HG02852 (cell line): ENCODE results near the gene AHSG.
"Not testable (repeated sequence)": the region's sequence is repeated elsewhere in the genome, so short reads cannot be mapped to it uniquely, and the experiment has no call there.

Source experiments
- ATAC-seq: cut with Tn5 transposase; IDR thresholded peaks from one replicate; pipeline ENCODE4 v1.9.1; 2021; ENCODE audit warnings: mild to moderate bottlenecking, moderate library complexity; ENCODE audit not compliant: unreplicated experiment

Gene AHSG

DNA sequence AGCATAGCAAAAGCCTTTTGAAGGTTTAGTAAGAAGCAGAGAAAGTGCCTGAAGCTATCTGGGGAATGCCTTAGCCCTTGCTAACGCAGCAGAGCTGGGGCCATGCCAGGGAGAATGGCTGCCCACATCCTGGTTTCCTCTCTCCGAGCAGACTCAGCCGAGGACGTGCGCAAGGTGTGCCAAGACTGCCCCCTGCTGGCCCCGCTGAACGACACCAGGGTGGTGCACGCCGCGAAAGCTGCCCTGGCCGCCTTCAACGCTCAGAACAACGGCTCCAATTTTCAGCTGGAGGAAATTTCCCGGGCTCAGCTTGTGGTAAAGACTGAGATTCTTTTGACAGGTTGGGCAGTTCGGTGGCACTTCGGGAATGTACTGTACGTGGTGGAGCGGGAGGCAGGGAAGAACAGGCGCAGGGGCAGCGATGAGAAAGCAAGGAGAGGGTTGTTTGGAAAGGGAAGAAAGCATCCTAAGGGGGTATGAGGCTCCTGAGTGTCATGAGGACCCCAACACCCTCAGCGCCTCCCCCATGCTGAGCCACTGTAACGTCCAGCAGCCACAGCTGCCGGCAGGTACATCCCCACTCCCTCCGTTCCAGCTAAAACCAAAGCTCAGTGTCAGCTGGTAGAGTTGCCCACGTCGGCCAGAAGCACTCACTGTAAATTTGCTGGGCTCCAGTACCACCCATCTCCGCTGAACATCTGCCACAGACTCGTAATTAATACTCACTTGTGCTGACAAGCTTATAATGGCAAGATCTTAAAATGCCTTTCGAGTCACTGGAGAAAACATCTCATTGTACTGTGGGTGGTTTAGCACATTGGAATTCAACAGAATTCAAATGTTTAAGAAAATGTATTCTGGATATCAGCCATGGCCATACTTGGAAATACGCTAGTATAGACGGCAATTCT is 4.4 kb downstream of the AHSG start:
- peak; percentile 91 for ATAC-seq

DNA sequence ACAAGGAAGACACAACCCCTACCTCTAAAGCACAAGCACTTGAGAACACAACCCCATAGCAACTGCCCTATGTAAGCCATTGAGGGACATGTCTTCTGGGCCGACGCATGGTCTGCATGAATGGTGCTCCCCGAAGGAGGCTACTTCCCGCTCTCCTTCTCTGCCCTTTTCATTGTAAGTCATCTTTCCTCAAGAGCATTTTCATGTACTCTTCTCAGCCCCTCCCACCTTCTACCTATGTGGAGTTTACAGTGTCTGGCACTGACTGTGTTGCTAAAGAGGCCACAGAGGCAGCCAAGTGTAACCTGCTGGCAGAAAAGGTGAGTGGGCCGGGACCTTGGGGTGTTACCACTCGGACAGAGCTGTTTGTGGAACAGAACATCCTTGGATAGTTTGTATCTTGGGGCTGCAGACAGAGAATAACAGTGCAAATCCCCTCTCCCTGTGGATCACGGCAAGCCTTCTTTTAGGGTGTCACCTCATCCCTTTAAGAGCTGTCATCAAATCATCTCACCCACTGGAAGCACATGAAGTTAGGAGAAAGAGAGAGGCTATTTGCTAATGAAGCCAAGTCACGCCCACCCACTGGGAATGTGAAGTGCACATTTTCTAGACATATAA is 5.6 kb downstream of the AHSG start:
- ATAC-seq, result no peak

DNA sequence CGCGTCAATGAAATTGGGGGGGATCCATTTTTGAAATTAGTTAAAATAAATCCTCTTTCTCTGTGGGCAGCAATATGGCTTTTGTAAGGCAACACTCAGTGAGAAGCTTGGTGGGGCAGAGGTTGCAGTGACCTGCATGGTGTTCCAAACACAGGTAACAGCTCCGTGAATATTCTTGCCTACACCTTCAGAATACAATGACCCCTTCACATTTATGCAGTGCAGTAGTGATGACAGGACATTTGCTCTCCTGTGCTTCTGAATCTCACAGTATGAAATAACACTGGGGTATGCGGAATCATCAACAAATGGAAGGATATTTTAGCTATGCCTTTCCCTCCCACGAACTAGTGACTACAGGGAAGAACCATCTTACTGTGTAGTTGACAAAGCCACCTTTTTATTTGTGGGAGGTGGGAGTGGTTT is 6.9 kb downstream of the AHSG start:
- ATAC-seq, result no peak

DNA sequence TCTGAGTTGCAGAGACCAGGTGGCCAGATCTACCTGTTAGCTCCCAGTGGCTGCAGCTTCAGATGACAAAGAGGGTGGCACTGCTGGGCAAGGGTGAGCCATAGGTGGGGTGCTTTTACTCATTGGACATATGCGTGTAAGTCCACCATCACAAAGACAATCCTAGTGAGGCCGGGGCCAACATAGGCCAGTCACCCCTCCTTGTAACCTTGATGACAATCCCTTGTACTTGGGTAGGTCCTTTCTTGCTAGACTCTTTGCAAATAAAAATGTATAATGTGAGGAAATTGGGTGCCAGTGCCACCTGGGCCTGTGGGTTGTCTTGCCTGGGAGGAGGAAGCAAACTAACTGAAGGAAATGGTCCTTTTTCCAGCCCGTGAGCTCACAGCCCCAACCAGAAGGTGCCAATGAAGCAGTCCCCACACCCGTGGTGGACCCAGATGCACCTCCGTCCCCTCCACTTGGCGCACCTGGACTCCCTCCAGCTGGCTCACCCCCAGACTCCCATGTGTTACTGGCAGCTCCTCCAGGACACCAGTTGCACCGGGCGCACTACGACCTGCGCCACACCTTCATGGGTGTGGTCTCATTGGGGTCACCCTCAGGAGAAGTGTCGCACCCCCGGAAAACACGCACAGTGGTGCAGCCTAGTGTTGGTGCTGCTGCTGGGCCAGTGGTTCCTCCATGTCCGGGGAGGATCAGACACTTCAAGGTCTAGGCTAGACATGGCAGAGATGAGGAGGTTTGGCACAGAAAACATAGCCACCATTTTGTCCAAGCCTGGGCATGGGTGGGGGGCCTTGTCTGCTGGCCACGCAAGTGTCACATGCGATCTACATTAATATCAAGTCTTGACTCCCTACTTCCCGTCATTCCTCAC is 7.6 kb downstream of the AHSG start:
- ATAC-seq, result no peak

DNA sequence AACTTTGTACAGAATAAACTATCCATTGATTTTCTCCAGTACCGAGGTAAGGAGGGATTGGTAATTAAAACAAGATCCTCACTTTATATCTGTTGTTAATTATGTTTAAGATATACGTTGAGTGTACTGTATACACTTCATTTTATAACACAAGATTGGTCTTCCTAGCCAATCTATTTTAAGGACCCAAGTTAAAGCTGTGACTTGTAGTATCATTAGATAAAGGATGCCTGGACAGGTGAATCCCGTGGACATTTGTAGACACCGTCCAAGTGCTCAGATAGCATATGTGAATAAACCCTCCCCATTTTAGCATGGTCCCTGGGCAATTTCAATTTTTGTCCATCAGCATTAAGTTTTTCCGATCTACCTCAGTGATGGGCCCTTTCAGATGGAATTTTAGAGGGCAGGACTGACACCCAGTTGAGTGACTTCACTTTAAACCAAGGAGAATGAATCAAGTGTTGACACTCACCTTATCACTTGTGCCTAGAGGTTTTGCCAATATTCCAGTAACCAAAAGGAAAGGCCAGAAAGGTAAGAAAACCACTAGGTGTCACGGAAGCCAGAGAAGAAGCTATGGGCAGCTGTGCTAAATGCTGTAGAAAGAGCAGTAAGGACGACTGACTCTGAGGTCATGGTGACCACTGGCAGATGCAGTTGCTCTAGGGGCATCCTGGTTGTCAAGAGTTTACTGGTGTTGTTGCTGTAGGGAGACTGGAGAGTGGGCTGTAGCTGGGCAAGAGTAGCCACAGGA is 9.2 kb downstream of the AHSG start:
- ATAC-seq, result no peak

DNA sequence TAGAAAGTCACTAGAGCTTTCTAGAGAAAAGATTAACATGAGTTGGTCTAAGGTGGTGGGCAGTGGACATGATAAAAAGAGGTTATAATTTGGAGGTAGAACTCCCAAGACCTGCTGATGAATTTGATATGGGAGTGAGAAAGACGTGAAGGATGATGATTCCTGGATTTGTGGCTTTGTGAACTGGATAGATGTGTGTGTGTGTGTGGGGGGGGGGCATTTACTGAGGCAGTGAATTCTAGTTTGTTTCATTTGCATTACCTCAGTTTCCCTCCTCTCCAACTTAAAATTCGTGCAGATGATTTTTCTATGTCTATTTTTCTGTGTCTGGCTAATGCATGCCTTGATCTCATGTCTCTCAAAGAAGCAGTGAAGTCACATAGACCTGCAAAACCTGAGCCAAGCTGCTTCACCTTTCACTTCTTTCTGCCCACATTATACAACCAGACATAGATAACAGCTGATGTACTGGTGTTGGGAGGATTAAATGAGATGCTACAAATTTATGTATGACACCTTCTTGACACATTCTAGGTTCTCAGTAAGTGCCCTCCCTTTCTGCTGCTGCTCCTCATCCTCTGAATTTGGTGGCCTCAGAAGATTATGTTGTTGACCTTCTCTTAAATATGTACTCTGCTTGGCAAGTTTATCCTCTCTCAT is 9.9 kb downstream of the AHSG start:
- ATAC-seq, result no peak

DNA sequence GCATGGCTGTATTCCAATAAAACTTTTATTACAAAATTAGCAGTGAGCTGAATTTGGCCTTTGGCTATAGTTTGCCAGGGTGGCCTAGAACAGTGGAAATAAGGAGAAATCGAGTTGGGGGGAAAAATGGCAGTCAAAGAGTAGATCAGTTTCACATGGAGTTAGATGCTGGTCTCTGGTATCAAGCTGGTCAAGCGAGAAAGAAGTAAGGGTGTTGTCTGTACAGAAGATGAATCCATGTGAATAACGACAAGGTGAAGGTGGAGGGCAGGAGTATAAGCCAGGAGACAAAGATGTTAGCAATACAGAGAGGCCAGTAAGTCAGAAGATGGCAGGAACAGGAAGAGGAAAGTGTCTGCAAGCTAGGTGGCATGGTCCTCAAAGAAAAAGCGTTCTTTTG is 11.7 kb downstream of the AHSG start:
- no peak for ATAC-seq

DNA sequence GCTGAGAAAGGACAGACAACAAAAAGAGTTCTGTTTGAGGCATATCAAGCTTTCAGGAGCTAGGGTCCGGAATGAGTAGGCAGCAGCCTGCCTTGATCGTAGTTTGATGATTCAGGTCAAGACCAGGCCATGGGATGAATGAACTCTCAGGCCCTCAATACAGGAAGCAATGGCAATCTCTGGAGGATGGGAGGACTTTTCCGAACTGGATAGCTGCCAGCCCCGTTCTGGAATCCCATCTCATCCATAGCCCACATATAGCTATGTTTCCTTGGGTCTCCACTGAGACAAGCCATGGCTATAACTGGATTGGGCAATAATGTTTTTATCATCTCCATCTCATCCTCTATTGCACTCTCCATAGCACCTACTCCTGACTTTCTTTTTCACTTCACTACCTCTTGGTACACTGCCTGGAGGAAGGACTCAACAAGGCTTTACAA is 12.8 kb downstream of the AHSG start:
- ATAC-seq, result no peak

DNA sequence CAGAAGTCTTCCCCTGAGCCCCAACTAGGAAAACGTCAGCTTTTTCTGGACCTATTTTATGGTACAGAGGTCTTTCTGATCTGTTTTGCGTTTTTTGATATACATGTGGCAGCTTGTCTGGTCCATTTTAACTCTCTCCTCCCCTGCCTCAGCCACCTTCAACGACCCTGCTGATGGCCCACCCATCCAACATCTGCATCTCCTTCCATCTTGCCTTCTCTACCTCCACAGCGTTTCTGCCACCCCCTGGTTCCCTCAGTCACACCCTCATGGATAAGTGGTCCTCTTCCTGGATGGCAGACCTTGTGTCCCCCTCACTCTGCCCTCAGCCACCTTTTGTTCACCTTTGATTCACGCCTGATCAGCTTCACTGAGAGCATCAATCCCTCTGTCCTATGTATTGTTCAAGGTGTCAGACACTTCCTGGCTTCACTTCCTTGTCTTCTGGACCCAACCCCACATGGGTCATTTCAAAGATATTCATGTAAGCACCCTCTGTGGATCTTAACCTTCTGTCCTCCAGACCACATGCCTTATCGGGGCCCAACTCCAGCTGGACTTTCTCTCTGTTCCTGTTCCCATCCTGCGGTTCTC is 13.5 kb downstream of the AHSG start:
- ATAC-seq, result no peak

DNA sequence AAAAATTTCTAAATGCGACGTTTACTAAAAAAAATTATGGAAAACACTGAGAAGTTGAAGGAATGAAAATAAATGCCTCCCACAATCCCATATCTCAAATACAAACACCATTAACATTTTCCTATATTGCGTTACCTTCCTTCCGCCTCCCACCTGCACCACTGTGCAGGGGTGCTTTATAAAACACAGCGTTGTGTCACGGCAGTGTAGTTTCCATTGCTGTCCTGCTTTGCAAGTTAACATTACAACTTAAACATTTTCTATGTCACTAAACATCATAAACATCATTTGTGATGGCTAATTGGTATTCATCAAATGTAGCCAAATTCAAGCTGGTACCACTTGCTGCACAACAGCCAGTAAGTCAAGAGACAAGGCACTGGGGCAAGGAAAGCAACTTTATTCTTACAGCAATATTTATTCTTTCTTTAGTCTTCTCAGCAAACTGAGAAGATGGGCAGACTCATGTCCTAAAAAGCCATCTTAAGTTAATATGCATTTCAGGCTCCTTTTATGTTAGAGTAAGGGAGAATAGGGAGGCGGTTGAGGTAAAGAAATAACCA is 15.1 kb downstream of the AHSG start:
- ATAC-seq, result no peak

DNA sequence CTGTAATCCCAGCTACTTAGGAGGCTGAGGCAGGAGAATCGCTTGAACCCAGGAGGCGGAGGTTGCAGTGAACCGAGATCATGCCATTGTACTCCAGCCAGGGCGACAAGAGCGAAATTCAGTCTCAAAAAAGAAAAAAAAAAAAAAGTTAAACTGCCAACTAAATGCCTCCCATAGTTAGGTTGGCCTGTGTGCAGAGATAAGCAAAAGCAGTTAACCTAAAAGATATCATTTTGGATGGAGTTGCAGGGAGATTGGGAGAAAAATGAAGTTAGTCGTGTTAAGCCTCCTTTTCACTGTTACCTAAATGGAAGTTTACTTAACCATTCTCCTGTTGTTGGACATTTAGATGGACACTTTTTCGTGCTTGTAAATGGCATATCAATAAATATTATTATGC is 15.9 kb downstream of the AHSG start:
- no peak for ATAC-seq

DNA sequence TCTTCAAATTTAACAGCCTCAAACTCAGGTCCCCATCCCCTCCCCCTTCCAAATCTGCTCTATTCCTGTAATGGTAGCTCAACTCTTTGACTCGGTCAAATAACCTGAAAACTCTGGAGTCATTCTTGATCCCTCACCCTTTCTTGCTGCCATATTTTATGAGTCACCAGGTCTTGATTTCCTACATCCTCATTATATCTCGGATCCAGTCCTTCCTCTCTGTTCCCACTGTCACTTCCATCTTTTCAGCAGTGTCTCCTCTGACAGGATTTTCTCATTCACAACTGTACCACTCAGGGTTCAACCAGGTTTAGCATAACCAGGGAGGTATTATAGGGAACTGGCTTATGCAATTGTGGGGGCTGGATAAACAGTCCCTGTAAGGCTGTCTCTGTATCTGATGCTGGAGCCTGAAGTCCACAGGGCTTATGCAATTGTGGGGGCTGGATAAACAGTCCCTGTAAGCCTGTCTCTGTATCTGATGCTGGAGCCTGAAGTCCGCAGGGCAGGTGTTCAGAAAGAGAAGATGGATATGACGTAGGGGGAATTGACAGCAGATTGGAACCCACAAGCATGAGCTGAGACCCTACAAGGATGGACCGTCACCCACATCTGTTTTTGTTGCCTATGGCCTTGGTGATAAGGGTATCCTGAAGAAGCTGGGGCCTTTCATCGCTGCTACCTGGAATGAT is 18.2 kb downstream of the AHSG start:
- no peak for ATAC-seq

DNA sequence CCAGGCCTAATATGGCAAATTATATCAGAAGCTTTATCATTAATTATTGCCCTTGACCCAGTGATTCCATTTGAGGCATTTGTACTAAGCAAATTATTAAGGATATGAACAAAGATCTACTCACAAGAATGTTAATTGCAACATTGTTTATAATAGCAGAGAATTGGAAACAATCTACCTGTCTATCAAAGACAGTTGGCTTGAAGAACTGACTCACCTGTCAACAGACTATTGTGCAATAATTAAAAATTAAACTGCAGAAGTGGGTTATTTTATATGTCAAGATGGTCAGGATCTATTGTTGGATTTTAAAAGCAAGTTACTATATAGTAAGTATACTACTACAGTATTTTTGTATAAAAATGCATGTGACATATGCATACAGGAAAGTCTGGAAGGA is 20.6 kb downstream of the AHSG start:
- no peak for ATAC-seq

DNA sequence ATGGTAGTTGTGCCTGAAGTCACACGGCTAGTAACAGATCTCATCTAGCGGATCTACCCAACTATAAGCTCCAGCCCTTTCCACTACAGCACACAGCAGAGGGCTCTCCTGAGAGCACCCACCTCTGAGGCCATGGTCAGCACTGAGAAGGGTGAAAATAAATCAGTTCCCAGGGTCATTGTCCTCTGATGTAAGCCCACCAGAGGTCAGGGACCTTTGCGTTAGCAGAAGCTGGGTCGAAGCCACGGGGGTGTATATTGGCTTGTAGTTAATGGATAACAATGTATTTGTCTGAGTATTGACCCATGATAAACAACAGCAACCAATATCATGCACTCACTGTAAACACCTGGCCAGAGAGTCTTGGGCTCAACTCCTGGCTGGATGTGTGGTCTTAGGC is 21.3 kb downstream of the AHSG start:
- not testable (repeated sequence) for ATAC-seq

DNA sequence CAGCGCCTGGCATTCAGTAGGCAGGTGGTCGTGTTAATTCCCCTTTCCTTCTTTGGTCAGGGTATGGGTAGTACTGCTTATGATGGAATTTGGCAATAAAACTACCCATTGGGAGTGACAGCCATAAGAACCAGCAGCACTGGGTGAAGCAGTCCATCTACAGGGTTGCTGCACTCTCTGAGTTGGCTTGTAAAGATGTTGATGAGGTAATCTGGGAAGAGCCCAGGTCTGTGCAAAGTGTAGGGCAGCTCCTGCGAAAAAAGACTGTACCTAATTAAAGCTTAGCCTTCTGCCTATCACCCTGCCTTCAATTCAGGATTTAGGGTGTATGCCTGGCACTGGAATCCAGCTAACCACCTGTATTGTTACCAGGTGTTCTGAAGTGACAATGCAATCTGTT is 22.7 kb downstream of the AHSG start:
- no peak for ATAC-seq

DNA sequence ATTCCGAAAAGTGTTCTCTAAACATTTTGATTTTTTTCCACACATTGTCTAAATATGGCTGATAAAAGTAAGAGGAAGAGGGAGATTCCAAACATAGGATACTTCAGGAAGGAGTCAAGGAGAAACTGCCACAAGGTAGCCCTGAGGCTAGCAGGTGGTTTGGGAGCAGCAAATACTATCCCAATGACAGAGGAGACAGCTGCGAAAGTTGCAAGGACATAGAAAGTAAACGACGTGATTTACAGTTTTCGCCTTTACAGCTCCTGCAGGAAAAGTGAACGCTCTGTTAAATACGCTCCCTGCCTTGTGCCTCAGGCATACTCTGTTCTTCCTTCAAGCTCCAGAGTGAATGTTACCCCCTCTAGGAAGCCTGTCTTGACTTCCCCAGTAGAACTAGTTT is 23.7 kb downstream of the AHSG start:
- no peak for ATAC-seq

DNA sequence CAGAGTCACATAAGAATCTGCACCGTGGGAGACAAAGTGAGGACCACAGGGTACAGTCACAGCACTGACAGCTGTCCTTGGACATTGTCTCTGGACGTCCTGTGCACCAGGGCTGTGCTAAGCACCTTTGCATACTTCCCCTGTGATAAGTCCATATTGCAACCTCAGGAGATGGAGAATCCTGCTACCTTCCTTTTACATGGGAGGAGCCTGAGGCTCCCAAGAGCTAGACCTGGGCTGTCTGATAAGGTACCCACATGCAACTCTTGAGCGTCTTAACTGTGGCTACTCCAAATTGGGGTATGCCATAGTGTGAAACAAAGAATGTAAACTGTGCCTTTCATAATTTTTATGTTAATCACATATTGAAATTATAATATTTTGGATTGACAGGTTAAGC is 24.8 kb downstream of the AHSG start:
- ATAC-seq, result no peak

DNA sequence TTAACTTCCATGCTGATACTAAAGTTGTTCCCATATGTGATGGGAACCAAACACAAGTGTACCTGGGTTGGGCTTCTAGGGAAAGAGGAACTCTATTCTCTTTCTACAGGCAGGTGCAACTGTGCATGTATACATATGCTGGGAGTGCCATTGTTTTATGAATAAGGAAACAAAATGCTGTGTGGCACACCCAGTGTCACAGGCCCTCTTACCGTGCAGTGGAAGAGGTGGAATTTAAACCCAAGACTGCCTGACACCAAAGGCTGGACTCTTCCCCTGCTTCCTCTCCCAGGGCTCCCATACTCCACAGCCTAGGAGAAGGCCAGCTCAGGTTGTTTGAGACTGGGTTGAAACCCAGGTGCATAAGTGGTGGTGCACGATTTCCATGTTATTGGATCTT is 25.4 kb downstream of the AHSG start:
- no peak for ATAC-seq
